ENCODE measurements around the gene SH3BGR.
"Not testable (repeated sequence)": the region's sequence is repeated elsewhere in the genome, so short reads cannot be mapped to it uniquely, and the experiment has no call there.

Gene SH3BGR

GRCh38 chr21:39451332-39452206 is at the start of gene SH3BGR:
Gene SH3BGR, plus strand, starts transcription at chr21:39451970. Its CDS starts 127 bp downstream, at chr21:39452097.
- no peak for DNase-seq

- DNase-seq: no peak
Observed at GRCh38 chr21:39406065-39406464, 45.7 kb upstream of the SH3BGR start.

GRCh38 chr21:39419204-39419603 is 32.6 kb upstream of the SH3BGR start:
- DNase-seq: not testable (repeated sequence)

GRCh38 chr21:39422527-39423241 is 29.1 kb upstream of the SH3BGR start:
- no peak for DNase-seq

- no peak for DNase-seq
Observed at GRCh38 chr21:39429445-39429844, 22.3 kb upstream of the SH3BGR start.

- no peak for DNase-seq
Observed at GRCh38 chr21:39430016-39430415, 21.8 kb upstream of the SH3BGR start.

GRCh38 chr21:39430457-39430856 is 21.3 kb upstream of the SH3BGR start:
- no peak for DNase-seq

GRCh38 chr21:39430954-39431353 is 20.8 kb upstream of the SH3BGR start:
- no peak for DNase-seq

- DNase-seq: no peak
Observed at GRCh38 chr21:39434950-39435349, 16.8 kb upstream of the SH3BGR start.

- no peak for DNase-seq
Observed at GRCh38 chr21:39439232-39439631, 12.5 kb upstream of the SH3BGR start.

GRCh38 chr21:39441502-39442475 is 10.0 kb upstream of the SH3BGR start:
- no peak for DNase-seq

- DNase-seq: no peak
Observed at GRCh38 chr21:39444421-39445180, 7.2 kb upstream of the SH3BGR start.

- DNase-seq: peak; percentile 92
Observed at GRCh38 chr21:39445321-39446269, 6.2 kb upstream of the SH3BGR start, which contains the start of gene LCA5L. Gene LCA5L, minus strand, starts transcription at chr21:39445778. Its CDS starts 17,285 bp downstream, at chr21:39428493.

GRCh38 chr21:39447264-39447663 is 4.5 kb upstream of the SH3BGR start:
- DNase-seq: no peak

GRCh38 chr21:39452207-39452969 is 618 bp downstream of the SH3BGR start:
- no peak for DNase-seq

GRCh38 chr21:39452970-39453342 is 1.2 kb downstream of the SH3BGR start:
- DNase-seq: no peak

GRCh38 chr21:39453571-39454179 is 1.9 kb downstream of the SH3BGR start:
- DNase-seq: no peak

GRCh38 chr21:39454949-39455668 is 3.3 kb downstream of the SH3BGR start:
- DNase-seq: no peak

GRCh38 chr21:39456665-39457064 is 4.9 kb downstream of the SH3BGR start:
- DNase-seq: no peak

All from activated CD8-positive, alpha-beta memory T cell treated with anti-CD3 and anti-CD28 coated beads, Interleukin-2, amount 50 U/mL, for 4 hours (primary cell).